ENCODE measurements around the gene OR8B4. TPM values are rescaled to one million over a fixed set of nuclear protein-coding genes. Genes with fewer than 3 reads are reported as not detected.

Gene OR8B4, protein sequence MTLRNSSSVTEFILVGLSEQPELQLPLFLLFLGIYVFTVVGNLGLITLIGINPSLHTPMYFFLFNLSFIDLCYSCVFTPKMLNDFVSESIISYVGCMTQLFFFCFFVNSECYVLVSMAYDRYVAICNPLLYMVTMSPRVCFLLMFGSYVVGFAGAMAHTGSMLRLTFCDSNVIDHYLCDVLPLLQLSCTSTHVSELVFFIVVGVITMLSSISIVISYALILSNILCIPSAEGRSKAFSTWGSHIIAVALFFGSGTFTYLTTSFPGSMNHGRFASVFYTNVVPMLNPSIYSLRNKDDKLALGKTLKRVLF
- polyA plus RNA-seq (2012; ENCODE audit: insufficient read depth, insufficient read length, low read depth): not detected

DNA sequence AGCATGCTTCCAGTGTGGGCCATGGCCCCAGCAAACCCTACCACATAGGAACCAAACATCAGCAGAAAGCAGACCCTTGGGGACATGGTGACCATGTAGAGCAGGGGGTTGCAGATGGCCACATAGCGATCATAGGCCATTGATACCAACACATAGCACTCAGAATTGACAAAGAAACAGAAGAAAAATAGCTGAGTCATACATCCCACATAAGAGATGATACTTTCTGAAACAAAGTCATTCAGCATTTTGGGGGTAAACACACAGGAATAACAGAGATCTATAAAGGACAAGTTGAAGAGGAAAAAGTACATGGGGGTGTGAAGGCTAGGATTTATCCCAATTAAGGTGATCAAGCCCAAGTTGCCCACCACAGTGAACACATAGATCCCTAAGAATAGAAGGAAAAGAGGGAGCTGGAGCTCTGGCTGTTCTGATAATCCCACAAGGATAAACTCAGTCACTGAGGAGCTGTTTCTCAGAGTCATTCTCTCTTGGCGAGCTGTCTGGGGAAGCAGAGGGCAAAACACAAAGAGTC, at the start of gene OR8B4:
Gene OR8B4, minus strand, starts transcription at position 488 of the 538 bp plus-strand sequence. Its CDS starts 0 bp downstream, at position 488.
- H3K4me3 ChIP-seq (ENCODE audit: low read depth, low read length): no peak within 1 kb of the TSS
- H3K27me3 ChIP-seq: no peaks in the 10 kb centered on the region
- no peaks in the 10 kb centered on the region for H3K9me3 ChIP-seq
- H3K4me1 ChIP-seq: no peaks in the 10 kb centered on the region
- TF ChIP-seq, protein P1, sequence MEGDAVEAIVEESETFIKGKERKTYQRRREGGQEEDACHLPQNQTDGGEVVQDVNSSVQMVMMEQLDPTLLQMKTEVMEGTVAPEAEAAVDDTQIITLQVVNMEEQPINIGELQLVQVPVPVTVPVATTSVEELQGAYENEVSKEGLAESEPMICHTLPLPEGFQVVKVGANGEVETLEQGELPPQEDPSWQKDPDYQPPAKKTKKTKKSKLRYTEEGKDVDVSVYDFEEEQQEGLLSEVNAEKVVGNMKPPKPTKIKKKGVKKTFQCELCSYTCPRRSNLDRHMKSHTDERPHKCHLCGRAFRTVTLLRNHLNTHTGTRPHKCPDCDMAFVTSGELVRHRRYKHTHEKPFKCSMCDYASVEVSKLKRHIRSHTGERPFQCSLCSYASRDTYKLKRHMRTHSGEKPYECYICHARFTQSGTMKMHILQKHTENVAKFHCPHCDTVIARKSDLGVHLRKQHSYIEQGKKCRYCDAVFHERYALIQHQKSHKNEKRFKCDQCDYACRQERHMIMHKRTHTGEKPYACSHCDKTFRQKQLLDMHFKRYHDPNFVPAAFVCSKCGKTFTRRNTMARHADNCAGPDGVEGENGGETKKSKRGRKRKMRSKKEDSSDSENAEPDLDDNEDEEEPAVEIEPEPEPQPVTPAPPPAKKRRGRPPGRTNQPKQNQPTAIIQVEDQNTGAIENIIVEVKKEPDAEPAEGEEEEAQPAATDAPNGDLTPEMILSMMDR (IDR thresholded peaks at IDR 0.05; ENCODE audit: low read depth, low read length): no peak
- no peak for DNase-seq
- no peaks in the 10 kb centered on the region for H3K36me3 ChIP-seq

DNA sequence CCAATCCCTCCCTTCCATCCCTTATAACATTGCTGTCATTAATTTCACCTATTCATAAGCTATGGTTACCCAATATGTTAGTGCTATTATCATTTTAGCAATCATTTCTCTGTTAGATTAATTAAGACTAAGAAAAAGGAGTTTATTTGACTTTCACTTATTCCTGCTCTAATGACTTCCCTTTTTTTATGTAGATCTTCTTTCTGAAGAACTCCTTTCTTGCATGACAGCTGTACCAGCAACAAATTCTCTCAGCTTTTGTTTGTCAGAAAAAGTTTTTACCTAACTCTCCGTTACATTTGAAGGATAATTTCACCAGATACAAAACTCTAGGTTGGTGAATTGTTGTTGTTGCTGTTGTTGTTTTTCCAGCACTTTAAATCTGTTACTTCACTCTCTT, 49.4 kb upstream of the OR8B4 start:
- H3K4me3 ChIP-seq (ENCODE audit: low read depth, low read length): no peak overlapping the region
- H3K4me1 ChIP-seq: peaks cover 16% of the 10 kb centered on the region
- no peaks in the 10 kb centered on the region for H3K27me3 ChIP-seq
- DNase-seq: no peak
- no peaks in the 10 kb centered on the region for H3K9me3 ChIP-seq
- TF ChIP-seq, protein P1 (IDR thresholded peaks at IDR 0.05; ENCODE audit: low read depth, low read length): no peak
- H3K36me3 ChIP-seq: no peaks in the 10 kb centered on the region

DNA sequence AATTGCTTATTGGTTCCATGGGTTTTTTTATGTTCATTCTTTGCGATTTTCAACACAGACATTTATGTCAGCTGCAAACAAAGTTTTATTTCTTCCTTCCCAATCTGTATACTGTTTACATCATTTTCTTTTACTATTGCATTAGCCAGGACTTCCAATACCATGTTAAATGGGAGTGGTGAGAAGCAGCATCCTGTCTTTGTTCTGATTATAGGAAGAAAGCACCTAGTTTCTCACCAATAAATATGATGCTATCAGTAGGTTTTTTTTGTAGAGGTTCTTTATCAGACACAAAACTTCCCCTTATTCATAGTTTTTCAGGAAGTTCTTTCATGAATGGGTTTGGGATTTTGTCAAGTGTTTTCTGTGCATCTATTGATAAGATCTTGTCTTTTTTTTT, 48.8 kb upstream of the OR8B4 start:
- Histone ChIP-seq H3K4me1 (peaks cover 16% of the 10 kb centered on the region), H3K27me3 (no peaks in the 10 kb centered on the region), H3K36me3 (no peaks in the 10 kb centered on the region), H3K4me3 (ENCODE audit: low read depth, low read length) (no peak overlapping the region), H3K9me3 (no peaks in the 10 kb centered on the region)
- DNase-seq: no peak
- TF ChIP-seq, protein P1 (IDR thresholded peaks at IDR 0.05; ENCODE audit: low read depth, low read length): no peak

DNA sequence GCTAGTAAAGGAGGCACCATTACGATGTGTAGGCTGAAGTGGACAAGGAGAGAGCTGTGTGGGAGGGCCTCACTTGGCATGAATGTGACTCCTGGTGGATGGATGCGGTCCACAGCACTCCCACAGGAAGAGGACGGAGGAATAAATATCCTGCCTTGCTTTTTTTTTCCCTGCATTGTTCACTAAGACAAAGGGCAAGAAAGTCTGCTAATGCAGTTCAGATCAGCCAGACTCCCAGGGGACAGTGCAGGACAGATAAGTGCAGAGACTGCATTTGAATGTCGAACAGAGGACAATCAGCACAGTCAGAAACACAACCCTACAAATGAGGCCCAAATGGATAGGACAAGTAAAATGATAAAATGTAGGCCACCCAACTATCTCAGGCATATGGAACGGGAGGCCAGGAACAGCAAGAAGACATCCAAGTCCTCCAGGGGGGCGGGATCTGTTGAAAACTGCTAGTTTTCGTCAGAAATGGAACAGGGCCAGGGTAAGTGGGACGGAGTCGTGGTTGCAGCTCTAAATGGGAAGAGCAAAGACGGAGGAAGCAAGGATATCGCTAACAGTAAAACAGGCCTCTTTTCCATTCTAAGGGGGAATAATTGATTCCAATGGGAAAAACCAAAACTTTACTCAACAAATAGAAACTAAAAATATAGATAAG, 46.0 kb upstream of the OR8B4 start:
- TF ChIP-seq, protein P1 (IDR thresholded peaks at IDR 0.05; ENCODE audit: low read depth, low read length): peak; percentile 45
- Histone ChIP-seq H3K36me3 (no peaks in the 10 kb centered on the region), H3K9me3 (no peaks in the 10 kb centered on the region), H3K4me1 (peaks cover 16% of the 10 kb centered on the region), H3K27me3 (no peaks in the 10 kb centered on the region), H3K4me3 (ENCODE audit: low read depth, low read length) (peak overlapping the region; percentile 37)
- peak; percentile 88 for DNase-seq

DNA sequence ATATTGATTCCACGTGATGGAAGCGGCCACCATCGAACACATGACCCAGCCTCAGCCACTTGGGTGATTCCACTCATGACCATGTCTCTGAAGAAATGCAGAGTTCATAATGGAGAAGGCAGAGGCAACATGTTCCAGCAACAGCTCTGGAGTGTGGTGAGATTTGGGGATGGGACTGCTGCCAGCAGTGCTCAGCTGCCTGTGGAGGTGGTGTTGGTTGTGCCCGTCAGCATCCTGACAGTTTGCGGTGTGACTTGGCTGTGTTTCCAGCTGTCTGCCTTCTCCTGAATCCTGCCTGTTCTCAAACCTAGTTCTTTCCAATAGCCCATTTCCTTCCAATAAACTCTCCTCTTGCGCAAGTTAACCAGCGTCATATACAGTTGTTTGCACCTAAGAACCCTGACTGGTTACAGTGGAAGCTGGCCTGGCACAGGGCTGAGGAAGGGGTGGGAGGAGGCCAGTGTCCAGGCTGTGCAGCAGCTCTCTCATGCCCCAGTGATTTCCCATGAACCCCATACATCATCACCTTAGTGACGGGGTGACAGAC, 42.8 kb upstream of the OR8B4 start:
- Histone ChIP-seq H3K9me3 (no peaks in the 10 kb centered on the region), H3K27me3 (no peaks in the 10 kb centered on the region), H3K4me1 (peaks cover 16% of the 10 kb centered on the region), H3K36me3 (no peaks in the 10 kb centered on the region), H3K4me3 (ENCODE audit: low read depth, low read length) (no peak overlapping the region)
- DNase-seq: no peak
- TF ChIP-seq, protein P1 (IDR thresholded peaks at IDR 0.05; ENCODE audit: low read depth, low read length): no peak

Measured in BE2C (cell line).